Mesendoderm (in vitro differentiated cells): Measurements from ENCODE around the gene CCL7.

Experiments used
- DNase-seq: peaks from one replicate; pipeline ENCODE4 v3.0.0; 2013
- H2AK5ac ChIP-seq: 2 replicates; pipeline ENCODE4 v1.6.1; 2013; ENCODE audit warnings: low read length, inconsistent platforms
- H2BK120ac ChIP-seq: 2 replicates; pipeline ENCODE4 v1.6.1; 2013; ENCODE audit warnings: low read depth, mild to moderate bottlenecking, low read length, moderate library complexity, mixed read lengths
- H2BK15ac ChIP-seq: replicated peaks from 2 replicates; pipeline ENCODE4 v1.6.1; 2013; ENCODE audit warnings: low read depth, mild to moderate bottlenecking, moderate library complexity
- H2BK5ac ChIP-seq: 2 replicates; pipeline ENCODE4 v1.6.1; 2013; ENCODE audit warnings: low read length, inconsistent platforms
- H3K18ac ChIP-seq: 2 replicates; pipeline ENCODE4 v1.6.1; 2013; ENCODE audit warnings: mild to moderate bottlenecking, low read length, mixed read lengths
- H3K23ac ChIP-seq: one replicate; pipeline ENCODE4 v1.6.1; 2013; ENCODE audit warnings: low read length
- H3K27ac ChIP-seq: 2 replicates; pipeline ENCODE4 v1.5.1; 2013; ENCODE audit warnings: low read depth, mild to moderate bottlenecking, inconsistent platforms, low read length, moderate library complexity
- H3K27me3 ChIP-seq: 2 replicates; pipeline ENCODE4 v1.6.1; 2013; ENCODE audit warnings: low read length, control low read depth, mild to moderate bottlenecking, inconsistent platforms; ENCODE audit not compliant: insufficient read depth, poor library complexity
- H3K36me3 ChIP-seq: 2 replicates; pipeline ENCODE4 v1.6.1; 2013; ENCODE audit warnings: low read length, inconsistent platforms; ENCODE audit not compliant: control insufficient read depth, insufficient read depth
- H3K4ac ChIP-seq: one replicate; pipeline ENCODE4 v1.6.1; 2013; ENCODE audit warnings: low read depth, mild to moderate bottlenecking, low read length, moderate library complexity
- H3K4me1 ChIP-seq: 2 replicates; pipeline ENCODE4 v1.6.1; 2013; ENCODE audit warnings: low read depth, low read length, inconsistent platforms; ENCODE audit not compliant: control insufficient read depth
- H3K4me2 ChIP-seq: 2 replicates; pipeline ENCODE4 v1.6.1; 2013; ENCODE audit warnings: low read length
- H3K4me3 ChIP-seq: 2 replicates; pipeline ENCODE4 v1.5.1; 2013; ENCODE audit warnings: mild to moderate bottlenecking, low read length
- H3K56ac ChIP-seq: one replicate; pipeline ENCODE4 v1.6.1; 2013; ENCODE audit warnings: low read length
- H3K79me1 ChIP-seq: 2 replicates; pipeline ENCODE4 v1.6.1; 2013; ENCODE audit warnings: low read length, inconsistent platforms
- H3K79me2 ChIP-seq: 2 replicates; pipeline ENCODE4 v1.6.1; 2013; ENCODE audit warnings: mild to moderate bottlenecking, low read length; ENCODE audit not compliant: control insufficient read depth, insufficient read depth
- H3K9ac ChIP-seq: 2 replicates; pipeline ENCODE4 v1.6.1; 2013; ENCODE audit warnings: low read length, inconsistent platforms
- H4K5ac ChIP-seq: one replicate; pipeline ENCODE4 v1.6.1; 2013; ENCODE audit warnings: low read length
- H4K8ac ChIP-seq: one replicate; pipeline ENCODE4 v1.6.1; 2013; ENCODE audit warnings: low read depth, mild to moderate bottlenecking, control low read depth, low read length, moderate library complexity
- WGBS: extraction: QIAGEN DNeasy Blood & Tissue Kit; methylation state at CpG from one replicate; pipeline ENCODE4 v1.1.7; 2013; ENCODE audit warnings: low lambda C conversion rate, missing lambda C conversion rate; ENCODE audit not compliant: insufficient coverage; ENCODE audit errors: extremely low coverage; 5-methylcytosine and 5-hydroxymethylcytosine counted together

Gene CCL7

GRCh38 chr17:34248511-34249024 lies 21.5 kb upstream of the CCL7 start:
- H4K8ac ChIP-seq, result no peak overlapping the region
- H4K5ac ChIP-seq, result no peak overlapping the region
- no peak overlapping the region for H2BK15ac ChIP-seq
- no peak overlapping the region for H3K4me2 ChIP-seq
- no peak overlapping the region for H3K18ac ChIP-seq
- no peak for DNase-seq
- WGBS, result no CpG with 5 or more reads among the region's 6 CpGs
- H3K9ac ChIP-seq, result no peak overlapping the region
- H2BK120ac ChIP-seq, result no peak overlapping the region
- no peak overlapping the region for H3K23ac ChIP-seq
- H3K56ac ChIP-seq, result no peak overlapping the region
- H3K27ac ChIP-seq, result no peak overlapping the region
- H3K4me3 ChIP-seq, result no peak overlapping the region
- no peak overlapping the region for H2AK5ac ChIP-seq
- H3K79me1 ChIP-seq, result no peaks in the 10 kb centered on the region
- no peak overlapping the region for H2BK5ac ChIP-seq
- H3K4me1 ChIP-seq, result peaks cover 19% of the 10 kb centered on the region
- no peaks in the 10 kb centered on the region for H3K79me2 ChIP-seq
- no peaks in the 10 kb centered on the region for H3K36me3 ChIP-seq
- no peak overlapping the region for H3K4ac ChIP-seq
- H3K27me3 ChIP-seq, result no peaks in the 10 kb centered on the region

- H4K8ac ChIP-seq, result no peak overlapping the region
- H3K23ac ChIP-seq, result no peak overlapping the region
- no peak overlapping the region for H2BK5ac ChIP-seq
- no peaks in the 10 kb centered on the region for H3K27me3 ChIP-seq
- H3K4me1 ChIP-seq, result peaks cover 19% of the 10 kb centered on the region
- no peak overlapping the region for H3K4ac ChIP-seq
- H3K18ac ChIP-seq, result no peak overlapping the region
- no peaks in the 10 kb centered on the region for H3K79me1 ChIP-seq
- H3K9ac ChIP-seq, result no peak overlapping the region
- no CpG with 5 or more reads among the region's 1 CpG for WGBS
- H3K4me2 ChIP-seq, result no peak overlapping the region
- DNase-seq, result no peak
- no peak overlapping the region for H2BK120ac ChIP-seq
- no peaks in the 10 kb centered on the region for H3K36me3 ChIP-seq
- H4K5ac ChIP-seq, result no peak overlapping the region
- no peak overlapping the region for H3K27ac ChIP-seq
- no peak overlapping the region for H3K4me3 ChIP-seq
- H2AK5ac ChIP-seq, result no peak overlapping the region
- H3K56ac ChIP-seq, result no peak overlapping the region
- no peak overlapping the region for H2BK15ac ChIP-seq
- no peaks in the 10 kb centered on the region for H3K79me2 ChIP-seq
These were observed 21.0 kb upstream of the CCL7 start for GRCh38 chr17:34249061-34249460.

- Histone ChIP-seq H3K4me1 (peaks cover 21% of the 10 kb centered on the region), H3K4ac (no peak overlapping the region), H3K56ac (no peak overlapping the region), H3K23ac (no peak overlapping the region), H2BK15ac (no peak overlapping the region), H3K4me3 (no peak overlapping the region), H3K79me2 (no peaks in the 10 kb centered on the region), H2BK120ac (no peak overlapping the region), H3K36me3 (no peaks in the 10 kb centered on the region), H4K5ac (no peak overlapping the region), H3K4me2 (no peak overlapping the region), H2AK5ac (no peak overlapping the region), H3K18ac (no peak overlapping the region), H4K8ac (no peak overlapping the region), H3K27ac (no peak overlapping the region), H3K27me3 (no peaks in the 10 kb centered on the region), H2BK5ac (no peak overlapping the region), H3K9ac (no peak overlapping the region), H3K79me1 (no peaks in the 10 kb centered on the region)
- no CpG with 5 or more reads among the region's 1 CpG for WGBS
- no peak for DNase-seq
These were observed 20.5 kb upstream of the CCL7 start for GRCh38 chr17:34249478-34249877.

- Histone ChIP-seq H3K18ac (no peak overlapping the region), H3K27me3 (no peaks in the 10 kb centered on the region), H4K5ac (no peak overlapping the region), H2BK120ac (no peak overlapping the region), H3K4me1 (peaks cover 30% of the 10 kb centered on the region), H4K8ac (no peak overlapping the region), H3K9ac (no peak overlapping the region), H3K23ac (no peak overlapping the region), H3K79me1 (no peaks in the 10 kb centered on the region), H3K56ac (peak overlapping the region; percentile 27), H3K4me3 (no peak overlapping the region), H2BK5ac (peak overlapping the region; percentile 51), H2AK5ac (no peak overlapping the region), H3K79me2 (no peaks in the 10 kb centered on the region), H2BK15ac (no peak overlapping the region), H3K4me2 (no peak overlapping the region), H3K4ac (no peak overlapping the region), H3K36me3 (no peaks in the 10 kb centered on the region), H3K27ac (no peak overlapping the region)
- WGBS, result no CpG with 5 or more reads among the region's 3 CpGs
- no peak for DNase-seq
These were observed 18.8 kb upstream of the CCL7 start for GRCh38 chr17:34251186-34251585.

- H2BK15ac ChIP-seq, result peak overlapping the region; percentile 4
- no peak overlapping the region for H2BK5ac ChIP-seq
- no peaks in the 10 kb centered on the region for H3K36me3 ChIP-seq
- peak overlapping the region; percentile 44 for H3K56ac ChIP-seq
- H3K23ac ChIP-seq, result no peak overlapping the region
- no peak overlapping the region for H3K4me3 ChIP-seq
- H3K18ac ChIP-seq, result peak overlapping the region; percentile 6
- no peak overlapping the region for H2AK5ac ChIP-seq
- H4K5ac ChIP-seq, result no peak overlapping the region
- H3K9ac ChIP-seq, result no peak overlapping the region
- no peak for DNase-seq
- peaks cover 30% of the 10 kb centered on the region for H3K4me1 ChIP-seq
- no peak overlapping the region for H3K4me2 ChIP-seq
- peak overlapping the region; percentile 78 for H3K4ac ChIP-seq
- no peaks in the 10 kb centered on the region for H3K27me3 ChIP-seq
- peak overlapping the region; percentile 95 for H2BK120ac ChIP-seq
- no peaks in the 10 kb centered on the region for H3K79me2 ChIP-seq
- no CpG with 5 or more reads among the region's 5 CpGs for WGBS
- H4K8ac ChIP-seq, result no peak overlapping the region
- no peaks in the 10 kb centered on the region for H3K79me1 ChIP-seq
- H3K27ac ChIP-seq, result no peak overlapping the region
These were observed 18.0 kb upstream of the CCL7 start for GRCh38 chr17:34252095-34252443.

DNA sequence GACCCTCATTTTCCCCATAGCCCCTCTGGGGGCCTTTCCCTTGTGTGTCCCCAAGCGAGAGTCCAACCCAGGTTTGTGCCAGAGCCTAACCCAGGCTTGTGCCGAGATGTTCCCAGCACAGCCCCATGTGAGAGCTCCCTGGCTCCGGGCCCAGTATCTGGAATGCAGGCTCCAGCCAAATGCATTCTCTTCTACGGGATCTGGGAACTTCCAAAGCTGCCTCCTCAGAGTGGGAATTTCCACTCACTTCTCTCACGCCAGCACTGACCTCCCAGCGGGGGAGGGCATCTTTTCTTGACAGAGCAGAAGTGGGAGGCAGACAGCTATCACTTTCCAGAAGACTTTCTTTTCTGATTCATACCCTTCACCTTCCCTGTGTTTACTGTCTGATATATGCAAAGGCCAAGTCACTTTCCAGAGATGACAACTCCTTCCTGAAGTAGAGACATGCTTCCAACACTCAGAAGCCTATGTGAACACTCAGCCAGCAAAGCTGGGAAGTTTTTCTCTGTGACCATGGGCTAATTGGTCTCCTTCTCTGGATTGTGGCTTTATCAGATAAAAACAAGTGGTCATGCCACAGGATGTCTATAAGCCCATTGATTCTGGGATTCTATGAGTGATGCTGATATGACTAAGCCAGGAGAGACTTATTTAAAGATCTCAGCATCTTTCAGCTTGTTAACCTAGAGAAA lies 17.4 kb upstream of the CCL7 start:
- WGBS, result no CpG with 5 or more reads among the region's 6 CpGs
- Histone ChIP-seq H4K5ac (no peak overlapping the region), H3K79me1 (no peaks in the 10 kb centered on the region), H2BK120ac (peak overlapping the region; percentile 95), H3K4ac (peak overlapping the region; percentile 78), H4K8ac (no peak overlapping the region), H3K9ac (no peak overlapping the region), H3K27ac (no peak overlapping the region), H2AK5ac (no peak overlapping the region), H3K4me3 (no peak overlapping the region), H2BK15ac (no peak overlapping the region), H2BK5ac (no peak overlapping the region), H3K4me2 (no peak overlapping the region), H3K79me2 (no peaks in the 10 kb centered on the region), H3K27me3 (no peaks in the 10 kb centered on the region), H3K56ac (peak overlapping the region; percentile 44), H3K23ac (no peak overlapping the region), H3K18ac (peak overlapping the region; percentile 6), H3K4me1 (peaks cover 30% of the 10 kb centered on the region), H3K36me3 (no peaks in the 10 kb centered on the region)
- peak; percentile 56 for DNase-seq
